ENCODE results near the gene PROX1. TPM values are rescaled to one million over a fixed set of nuclear protein-coding genes. Genes with fewer than 3 reads are reported as not detected.

The PROX1 gene
- total RNA-seq, 4 donors from 2014 or later: 34.6 to 51.3 (median 38.4) TPM

GRCh38 chr1:214005708-214006107 is 17.9 kb downstream of the PROX1 start:
- H3K27ac ChIP-seq: no peak overlapping the region
- WGBS, 2 donors: 91 to 92% methylated on average over 3 of the region's 3 CpGs
- intact Hi-C loops (cut with DNase I): no loop called here
- no peaks in the 10 kb centered on the region for H3K27me3 ChIP-seq
- DNase-seq: no peak
- TF ChIP-seq CTCF (IDR thresholded peaks at IDR 0.05) (no peak), POLR2A (IDR thresholded peaks at IDR 0.05) (no peak)
- H3K9me3 ChIP-seq: no peaks in the 10 kb centered on the region
- peaks cover 22 to 26% of the 10 kb centered on the region in 2 donors for H3K4me1 ChIP-seq
- H3K36me3 ChIP-seq: no peaks in the 10 kb centered on the region
- H3K4me3 ChIP-seq (replicated peaks in 1 of 3): no peak overlapping the region

GRCh38 chr1:214006845-214007244 is 19.1 kb downstream of the PROX1 start:
- Histone ChIP-seq H3K36me3 (peaks cover 0 to 1% of the 10 kb centered on the region in 2 donors), H3K27me3 (no peaks in the 10 kb centered on the region), H3K4me3 (replicated peaks in 1 of 3) (no peak overlapping the region), H3K9me3 (no peaks in the 10 kb centered on the region), H3K4me1 (peaks cover 22 to 26% of the 10 kb centered on the region in 2 donors), H3K27ac (no peak overlapping the region)
- TF ChIP-seq CTCF (IDR thresholded peaks at IDR 0.05) (no peak), POLR2A (IDR thresholded peaks at IDR 0.05) (no peak)
- WGBS, 2 donors: 89 to 92% methylated on average over 3 of the region's 3 CpGs
- DNase-seq: no peak
- intact Hi-C loops (cut with DNase I): no loop called here

GRCh38 chr1:214008347-214008746 is 20.6 kb downstream of the PROX1 start:
- 86 to 96% methylated on average over 3 of the region's 3 CpGs for WGBS, 2 donors
- Histone ChIP-seq H3K36me3 (peaks cover 0 to 5% of the 10 kb centered on the region in 2 donors), H3K4me3 (replicated peaks in 1 of 3) (no peak overlapping the region), H3K4me1 (peaks cover 10 to 12% of the 10 kb centered on the region in 2 donors), H3K9me3 (no peaks in the 10 kb centered on the region), H3K27ac (no peak overlapping the region), H3K27me3 (no peaks in the 10 kb centered on the region)
- intact Hi-C loops (cut with DNase I): no loop called here
- no peak for DNase-seq
- TF ChIP-seq CTCF (IDR thresholded peaks at IDR 0.05) (no peak), POLR2A (IDR thresholded peaks at IDR 0.05) (no peak)

- no peaks in the 10 kb centered on the region for H3K9me3 ChIP-seq
- peaks cover 4 to 7% of the 10 kb centered on the region in 2 donors for H3K4me1 ChIP-seq
- intact Hi-C loops (cut with DNase I): no loop called here
- H3K27ac ChIP-seq: no peak overlapping the region
- DNase-seq: no peak
- peaks cover 0 to 10% of the 10 kb centered on the region in 2 donors for H3K36me3 ChIP-seq
- WGBS, 2 donors: 74 to 79% methylated on average over 8 of the region's 8 CpGs
- H3K4me3 ChIP-seq (replicated peaks in 1 of 3): no peak overlapping the region
- no peaks in the 10 kb centered on the region for H3K27me3 ChIP-seq
- TF ChIP-seq CTCF (IDR thresholded peaks at IDR 0.05) (no peak), POLR2A (IDR thresholded peaks at IDR 0.05) (no peak)
Measured at GRCh38 chr1:214008791-214009422, 21.1 kb downstream of the PROX1 start.

GRCh38 chr1:214009423-214010196 is 21.8 kb downstream of the PROX1 start:
- H3K27ac ChIP-seq: no peak overlapping the region
- H3K9me3 ChIP-seq: no peaks in the 10 kb centered on the region
- DNase-seq: no peak
- peaks cover 0 to 12% of the 10 kb centered on the region in 2 donors for H3K36me3 ChIP-seq
- H3K27me3 ChIP-seq: no peaks in the 10 kb centered on the region
- TF ChIP-seq POLR2A (IDR thresholded peaks at IDR 0.05) (no peak), CTCF (IDR thresholded peaks at IDR 0.05) (no peak)
- H3K4me1 ChIP-seq: no peaks in the 10 kb centered on the region
- intact Hi-C loops (cut with DNase I): no loop called here
- H3K4me3 ChIP-seq (replicated peaks in 1 of 3): no peak overlapping the region
- 83 to 84% methylated on average over 14 of the region's 14 CpGs for WGBS, 2 donors
